HG03439 (cell line): ENCODE measurements around the gene NCK2.

Source experiments
- ATAC-seq: cut with Tn5 transposase; IDR thresholded peaks from one replicate; pipeline ENCODE4 v1.9.1; 2021; ENCODE audit warnings: mild to moderate bottlenecking, moderate library complexity; ENCODE audit not compliant: unreplicated experiment

Gene NCK2

GRCh38 chr2:105841551-105841950 lies 96.8 kb downstream of the NCK2 start:
- no peak for ATAC-seq

- no peak for ATAC-seq
These were observed 97.8 kb downstream of the NCK2 start for GRCh38 chr2:105842555-105842954.

- no peak for ATAC-seq
These were observed 99.0 kb downstream of the NCK2 start for GRCh38 chr2:105843476-105844374.

- ATAC-seq, result no peak
These were observed 101.3 kb downstream of the NCK2 start for GRCh38 chr2:105845976-105846375.

GRCh38 chr2:105847056-105847455 lies 102.3 kb downstream of the NCK2 start:
- no peak for ATAC-seq

GRCh38 chr2:105848367-105848766 lies 103.7 kb downstream of the NCK2 start:
- no peak for ATAC-seq

- no peak for ATAC-seq
These were observed 104.9 kb downstream of the NCK2 start for GRCh38 chr2:105849431-105850179.

GRCh38 chr2:105852066-105852465 lies 107.4 kb downstream of the NCK2 start:
- no peak for ATAC-seq

GRCh38 chr2:105853354-105854088 lies 108.8 kb downstream of the NCK2 start:
- ATAC-seq, result no peak

- ATAC-seq, result no peak
These were observed 110.3 kb downstream of the NCK2 start for GRCh38 chr2:105854972-105855371.

GRCh38 chr2:105856581-105856980 lies 111.9 kb downstream of the NCK2 start:
- no peak for ATAC-seq

GRCh38 chr2:105857076-105857740 lies 112.5 kb downstream of the NCK2 start:
- no peak for ATAC-seq

- no peak for ATAC-seq
These were observed 114.4 kb downstream of the NCK2 start for GRCh38 chr2:105858868-105859693.

GRCh38 chr2:105859694-105859951 lies 114.9 kb downstream of the NCK2 start:
- no peak for ATAC-seq

GRCh38 chr2:105860567-105860966 lies 115.9 kb downstream of the NCK2 start:
- ATAC-seq, result no peak

GRCh38 chr2:105861200-105861599 lies 116.5 kb downstream of the NCK2 start:
- ATAC-seq, result no peak

- no peak for ATAC-seq
These were observed 118.1 kb downstream of the NCK2 start for GRCh38 chr2:105862843-105863242.

- ATAC-seq, result no peak
These were observed 119.5 kb downstream of the NCK2 start for GRCh38 chr2:105864262-105864661.

GRCh38 chr2:105865222-105865913 lies 120.7 kb downstream of the NCK2 start:
- ATAC-seq, result no peak
